GM18951 (cell line): ENCODE measurements around the gene TARBP1.

ENCODE experiments used
- POLR2A ChIP-seq: IDR thresholded peaks from 4 replicates; pipeline ENCODE4 v1.6.1; 2011; ENCODE audit warnings: mild to moderate bottlenecking; ENCODE audit not compliant: insufficient read length, insufficient read depth; ENCODE audit errors: extremely low read depth
- in situ Hi-C: fragments of 300-500 bp; cut with MboI; formaldehyde crosslinking; loops from one replicate; pipeline ENCODE4 v1.12.0; 2022; ENCODE audit warnings: low sequenced_read_pairs, mixed read lengths, inconsistent platforms; ENCODE audit not compliant: unreplicated experiment

The TARBP1 gene

GRCh38 chr1:234500269-234500668 is 21.3 kb upstream of the TARBP1 start:
- in situ Hi-C loops: loop anchor here (5.0 kb wide), 2 partner anchors 97 to 582 kb away; no protein-coding TSS in a partner anchor
- no peak for TF ChIP-seq POLR2A

DNA sequence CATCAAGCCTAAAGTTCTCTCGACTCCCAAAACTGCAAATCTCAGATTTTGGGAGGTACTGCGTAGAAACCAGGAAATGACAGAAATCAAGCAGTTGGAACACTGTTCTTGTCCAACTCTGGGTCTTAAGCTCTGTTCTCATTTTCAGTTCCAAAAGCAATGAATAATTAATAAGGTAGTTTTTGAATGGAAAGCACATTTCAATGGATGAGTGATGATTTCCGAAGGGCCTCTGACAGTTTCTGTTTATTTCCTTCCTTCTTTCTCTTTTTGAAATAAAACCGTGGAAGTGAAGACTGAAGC is 20.9 kb upstream of the TARBP1 start:
- TF ChIP-seq POLR2A: no peak
- in situ Hi-C loops: loop anchor here (5.0 to 25.0 kb wide), 5 partner anchors 97 to 912 kb away; no protein-coding TSS in a partner anchor

- no peak for TF ChIP-seq POLR2A
- in situ Hi-C loops: loop anchor here (25.0 kb wide), 3 partner anchors 263 to 913 kb away; no protein-coding TSS in a partner anchor
Observed at GRCh38 chr1:234499119-234499942, 20.4 kb upstream of the TARBP1 start.

GRCh38 chr1:234498448-234499118 is 19.6 kb upstream of the TARBP1 start:
- TF ChIP-seq POLR2A: no peak
- in situ Hi-C loops: loop anchor here (25.0 kb wide), 3 partner anchors 264 to 914 kb away; no protein-coding TSS in a partner anchor

DNA sequence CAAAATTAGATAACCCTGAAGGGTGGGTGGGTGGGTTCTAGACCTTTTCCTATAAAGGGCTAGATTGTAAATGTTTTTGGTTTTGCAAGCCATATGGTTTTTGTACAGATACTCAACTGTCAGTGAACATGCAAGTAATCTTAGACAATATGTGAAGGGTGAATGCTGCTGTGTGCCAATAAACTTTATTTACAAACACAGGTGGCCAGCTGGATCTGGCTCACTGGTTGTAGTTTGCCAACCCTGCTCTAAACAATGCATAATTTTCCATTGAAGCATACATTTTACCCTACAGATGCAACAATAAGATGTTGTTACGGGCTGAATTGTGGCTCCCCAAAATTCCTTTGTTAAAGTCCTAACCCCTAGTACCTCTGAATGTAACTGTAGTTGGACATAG is 18.6 kb upstream of the TARBP1 start:
- in situ Hi-C loops: loop anchor here (25.0 kb wide), 3 partner anchors 265 to 915 kb away; no protein-coding TSS in a partner anchor
- TF ChIP-seq POLR2A: no peak

- in situ Hi-C loops: loop anchor here (25.0 kb wide), 3 partner anchors 267 to 917 kb away; no protein-coding TSS in a partner anchor
- no peak for TF ChIP-seq POLR2A
Observed at GRCh38 chr1:234495231-234495990, 16.4 kb upstream of the TARBP1 start.

DNA sequence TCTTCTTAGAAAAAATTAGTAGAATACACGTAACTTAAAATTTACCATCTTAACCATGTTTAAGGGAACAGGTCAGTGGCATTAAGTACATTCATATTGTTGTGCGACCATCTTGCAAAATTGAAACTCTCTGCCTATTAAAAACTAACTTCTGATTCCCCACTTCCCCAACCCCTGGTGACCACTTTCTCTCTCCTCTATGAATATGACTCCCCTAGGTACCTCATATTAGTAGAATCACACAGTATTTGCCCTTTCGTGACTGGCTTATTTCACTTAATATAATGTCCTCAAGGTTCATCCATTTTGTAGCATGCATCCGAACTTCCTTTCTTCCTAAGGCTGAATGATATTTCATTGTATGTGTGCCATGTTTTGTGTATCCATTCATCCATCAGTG is 15.1 kb upstream of the TARBP1 start:
- TF ChIP-seq POLR2A: no peak
- in situ Hi-C loops: loop anchor here (25.0 kb wide), 3 partner anchors 268 to 918 kb away; no protein-coding TSS in a partner anchor

DNA sequence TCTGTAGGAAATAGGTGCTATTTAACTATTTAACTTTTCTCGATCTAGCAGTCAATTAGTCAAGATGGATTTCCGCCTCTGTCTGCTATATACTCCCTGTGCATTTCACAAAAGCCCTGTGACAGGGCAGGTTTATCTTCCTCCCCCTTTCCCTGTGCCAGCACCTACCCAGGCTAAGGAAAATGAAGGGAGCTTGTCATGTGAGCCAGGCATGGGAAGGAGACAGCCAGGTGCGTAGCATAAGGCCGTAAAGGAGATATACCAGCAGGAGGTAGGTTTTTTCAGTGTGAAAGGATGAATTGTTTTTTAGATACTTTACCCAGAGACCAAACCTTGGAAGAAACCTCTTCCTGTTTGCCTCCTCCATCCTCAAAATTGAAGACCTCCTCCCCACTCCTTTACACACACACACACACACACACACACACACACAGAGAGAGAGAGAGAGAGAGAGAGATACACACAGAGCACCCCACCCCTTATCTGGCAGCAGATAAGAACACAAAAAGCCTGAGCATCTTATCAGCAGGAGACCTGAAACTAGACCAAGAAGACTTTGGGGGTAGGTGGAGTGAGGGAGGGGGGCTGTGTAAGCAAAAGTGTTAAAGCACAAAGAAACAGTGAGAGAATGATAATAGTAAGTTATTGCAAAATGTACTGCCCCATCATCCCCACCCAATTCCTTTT is 12.0 kb upstream of the TARBP1 start:
- in situ Hi-C loops: loop anchor here (25.0 kb wide), 3 partner anchors 271 to 921 kb away; no protein-coding TSS in a partner anchor
- TF ChIP-seq POLR2A: no peak

GRCh38 chr1:234489698-234490077 is 10.7 kb upstream of the TARBP1 start:
- TF ChIP-seq POLR2A: no peak
- in situ Hi-C loops: loop anchor here (25.0 kb wide), 3 partner anchors 273 to 923 kb away; no protein-coding TSS in a partner anchor

- in situ Hi-C loops: loop anchor here (25.0 kb wide), 3 partner anchors 273 to 923 kb away; no protein-coding TSS in a partner anchor
- no peak for TF ChIP-seq POLR2A
Observed at GRCh38 chr1:234489007-234489697, 10.2 kb upstream of the TARBP1 start.

DNA sequence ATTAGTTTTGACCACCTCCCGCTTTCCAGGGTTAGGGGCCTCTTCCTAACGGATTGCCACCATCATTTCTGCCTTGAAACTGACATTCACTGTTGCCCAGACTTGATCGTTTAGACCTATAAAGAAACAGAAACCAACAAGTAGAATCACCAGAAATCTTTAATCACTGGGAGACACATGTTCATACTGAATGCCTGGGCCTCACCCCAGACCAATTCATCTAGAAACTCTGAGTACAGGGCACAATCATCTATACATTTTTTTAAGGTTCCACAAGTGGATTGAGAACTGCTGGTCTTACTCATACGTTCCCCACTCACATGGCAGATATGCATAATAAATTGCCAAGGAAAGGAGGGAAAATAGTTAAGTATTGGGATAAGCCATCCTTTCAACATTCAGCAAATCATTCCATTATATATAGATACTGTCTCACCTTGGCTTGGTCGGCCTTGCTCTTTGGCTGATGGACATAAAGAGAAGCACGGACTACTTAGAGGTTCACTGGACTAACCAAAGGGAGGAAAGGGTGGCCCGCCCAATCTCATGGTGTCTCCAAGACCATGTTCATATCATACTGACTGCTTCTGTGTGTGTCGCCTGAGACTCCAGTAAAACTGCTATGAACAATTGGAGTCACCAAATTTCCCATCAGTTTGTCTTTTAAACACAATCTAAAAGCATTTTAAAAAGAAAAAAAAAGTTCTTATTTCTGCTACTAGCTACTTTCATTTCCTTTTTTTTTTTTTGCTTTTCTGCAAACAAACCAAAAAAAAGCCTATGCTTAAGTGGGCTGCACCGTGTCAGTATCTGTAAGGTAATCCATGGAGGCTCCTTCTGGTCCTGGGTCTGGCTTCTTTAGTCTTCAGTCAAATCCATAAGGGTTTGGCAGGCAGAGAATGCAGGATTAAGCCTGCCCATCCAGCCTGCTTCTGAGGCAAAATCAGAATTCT is 9.4 kb upstream of the TARBP1 start:
- TF ChIP-seq POLR2A: no peak
- in situ Hi-C loops: loop anchor here (25.0 kb wide), 3 partner anchors 274 to 924 kb away; no protein-coding TSS in a partner anchor
